DND-41 (cell line): ENCODE data around the gene TRIM54.

Experiments
- ATAC-seq: fragments of 200-7000 bp; cut with Tn5 transposase; 3 replicates; pipeline ENCODE4 v1.9.1; 2021; ENCODE audit warnings: low read depth; ENCODE audit not compliant: insufficient read depth
- DNase-seq: peaks from one replicate; pipeline ENCODE4 v3.0.0-alpha.2; 2020
- H2AFZ ChIP-seq: 2 replicates; pipeline ENCODE4 v1.6.0; 2012; ENCODE audit warnings: low read depth, low read length
- H3K27ac ChIP-seq: 2 replicates; pipeline ENCODE4 v1.5.1; 2012; ENCODE audit warnings: low read length, inconsistent platforms
- H3K27me3 ChIP-seq: fragments of 200-600 bp; sonication (generic); 2 replicates; pipeline ENCODE4 v1.6.0; 2012; ENCODE audit warnings: low read length, mild to moderate bottlenecking, inconsistent platforms; ENCODE audit not compliant: insufficient read depth, poor library complexity
- H3K36me3 ChIP-seq: 2 replicates; pipeline ENCODE4 v1.5.1; 2012; ENCODE audit warnings: low read length, inconsistent platforms; ENCODE audit not compliant: insufficient read depth
- H3K4me1 ChIP-seq: 2 replicates; pipeline ENCODE4 v1.5.1; 2012; ENCODE audit warnings: mild to moderate bottlenecking, low read length; ENCODE audit not compliant: insufficient read depth
- H3K4me2 ChIP-seq: 2 replicates; pipeline ENCODE4 v1.6.0; 2012; ENCODE audit warnings: mild to moderate bottlenecking, moderate library complexity, low read length, inconsistent platforms; ENCODE audit not compliant: insufficient read depth
- H3K4me3 ChIP-seq, 2 experiments: fragments of 200-600 bp in 1 of 2; shearing (Covaris generic) in 1 of 2; 2 replicates each; pipeline ENCODE4 v1.5.1; 2012 to 2016; ENCODE audit warnings: inconsistent platforms in 2 of 2, low read length in 2 of 2, mild to moderate bottlenecking in 2 of 2, low read depth in 1 of 2, moderate library complexity in 1 of 2
- H3K79me2 ChIP-seq: 2 replicates; pipeline ENCODE4 v1.6.0; 2012; ENCODE audit warnings: low read length, inconsistent platforms; ENCODE audit not compliant: insufficient read depth
- H3K9ac ChIP-seq: 2 replicates; pipeline ENCODE4 v1.6.0; 2012; ENCODE audit warnings: low read depth, mild to moderate bottlenecking, inconsistent platforms, low read length, moderate library complexity
- H3K9me3 ChIP-seq: 2 replicates; pipeline ENCODE4 v1.5.1; 2012; ENCODE audit warnings: low read length, moderate library complexity, mild to moderate bottlenecking, inconsistent platforms; ENCODE audit not compliant: insufficient read depth, severe bottlenecking
- H4K20me1 ChIP-seq: 2 replicates; pipeline ENCODE4 v1.6.0; 2012; ENCODE audit warnings: low read length; ENCODE audit not compliant: insufficient read depth
- CTCF ChIP-seq: IDR thresholded peaks from 2 replicates; pipeline ENCODE4 v1.5.1; 2012; ENCODE audit warnings: borderline replicate concordance, low read length, moderate library complexity, mild to moderate bottlenecking; ENCODE audit not compliant: poor library complexity, severe bottlenecking; ENCODE audit errors: extremely low read depth
- EZH2 ChIP-seq: IDR thresholded peaks from 3 replicates; pipeline ENCODE4 v1.6.1; 2012; ENCODE audit warnings: borderline replicate concordance, low read depth, mild to moderate bottlenecking, moderate library complexity, low read length, inconsistent platforms; ENCODE audit not compliant: severe bottlenecking

Gene TRIM54

GRCh38 chr2:27281855-27282559 is at the start of gene TRIM54:
TSS of gene TRIM54 (plus strand) at chr2:27282429. CDS start at chr2:27282732, 303 bp downstream.
- no peak for ATAC-seq

GRCh38 chr2:27233341-27233740 is 48.9 kb upstream of the TRIM54 start:
- H3K27me3 ChIP-seq = no peaks in the 10 kb centered on the region
- H3K9ac ChIP-seq = no peak overlapping the region
- ATAC-seq (no peak), DNase-seq (no peak)
- no peak overlapping the region for H3K4me2 ChIP-seq
- peaks cover 16% of the 10 kb centered on the region; the same call in 1 of the 2 replicates for H4K20me1 ChIP-seq
- H3K27ac ChIP-seq = no peak overlapping the region
- no peak overlapping the region for H3K4me3 ChIP-seq
- TF ChIP-seq EZH2 (no peak), CTCF (no peak)
- no peak overlapping the region for H2AFZ ChIP-seq
- H3K4me1 ChIP-seq = no peaks in the 10 kb centered on the region
- H3K36me3 ChIP-seq = peaks cover 94% of the 10 kb centered on the region
- H3K79me2 ChIP-seq = no peaks in the 10 kb centered on the region
- H3K9me3 ChIP-seq = no peaks in the 10 kb centered on the region

More at GRCh38 chr2:27281855-27282559, at the start of gene TRIM54:
- H3K9me3 ChIP-seq = no peaks in the 10 kb centered on the region
- no peak within 1 kb of the TSS for H3K4me3 ChIP-seq
- no peak within 1 kb of the TSS for H2AFZ ChIP-seq
- H4K20me1 ChIP-seq = no peaks in the 10 kb centered on the region
- no peaks in the 10 kb centered on the region for H3K36me3 ChIP-seq
- H3K4me2 ChIP-seq = no peak within 1 kb of the TSS
- no peaks in the 10 kb centered on the region for H3K79me2 ChIP-seq
- no peak within 1 kb of the TSS for H3K9ac ChIP-seq
- no peak within 1 kb of the TSS for H3K27ac ChIP-seq
- DNase-seq = no peak
- H3K4me1 ChIP-seq = peaks cover 8% of the 10 kb centered on the region; the same call in 1 of the 2 replicates
- TF ChIP-seq EZH2 (no peak), CTCF (no peak)
- H3K27me3 ChIP-seq = peaks cover 38% of the 10 kb centered on the region

GRCh38 chr2:27236136-27236535 is 46.1 kb upstream of the TRIM54 start:
- Histone ChIP-seq H4K20me1 (peaks cover 28% of the 10 kb centered on the region; the same call in 1 of the 2 replicates), H3K4me3 (no peak overlapping the region), H2AFZ (no peak overlapping the region), H3K27me3 (no peaks in the 10 kb centered on the region), H3K4me1 (no peaks in the 10 kb centered on the region), H3K9me3 (no peaks in the 10 kb centered on the region), H3K79me2 (no peaks in the 10 kb centered on the region), H3K4me2 (no peak overlapping the region), H3K9ac (no peak overlapping the region), H3K36me3 (peaks cover 100% of the 10 kb centered on the region), H3K27ac (no peak overlapping the region)
- no peak for DNase-seq
- TF ChIP-seq EZH2 (no peak), CTCF (no peak)
- ATAC-seq = no peak
